ENCODE results near the gene MAD1L1.

The MAD1L1 gene

DNA sequence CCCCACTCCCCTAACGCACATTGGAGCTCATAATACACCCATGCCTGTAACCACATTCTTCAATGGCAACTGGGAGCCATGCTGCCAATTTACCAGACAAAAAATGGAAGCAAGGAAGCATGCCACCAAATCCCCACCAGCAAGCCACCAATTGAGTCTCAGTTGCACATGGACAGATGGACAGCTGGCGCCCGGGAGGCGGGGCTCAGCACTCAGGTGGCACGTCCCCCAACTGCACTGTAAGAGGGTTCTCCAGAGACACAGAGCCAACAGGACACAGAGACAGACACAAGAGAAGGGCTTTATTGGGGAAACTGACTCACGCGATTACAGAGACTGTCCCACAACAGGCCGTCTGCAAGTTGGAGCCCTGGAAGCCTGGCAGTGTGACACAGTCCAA is 2.5 kb downstream of the MAD1L1 start:
- Histone ChIP-seq H3K9me2 (replicated peaks; ENCODE audit: control insufficient read depth, low read length) (no peaks in the 10 kb centered on the region), H3K4me3 (ENCODE audit: low read length) (no peak overlapping the region), H3K4me2 (ENCODE audit: low read length) (peak overlapping the region; percentile 75; the same call in 1 of the 2 replicates), H3K4me1 (ENCODE audit: control insufficient read depth, low read length) (peaks cover 29% of the 10 kb centered on the region), H3K27me3 (ENCODE audit: control insufficient read depth, low read length) (no peaks in the 10 kb centered on the region), H3K27ac (ENCODE audit: low read depth, low read length) (no peak overlapping the region), H4K20me1 (ENCODE audit: control insufficient read depth, insufficient read depth, low read depth, low read length) (peaks cover 24% of the 10 kb centered on the region), H3K79me2 (ENCODE audit: control insufficient read depth, low read length) (peaks cover 90% of the 10 kb centered on the region), H3F3A (ENCODE audit: control insufficient read depth, insufficient read depth) (peaks cover 15% of the 10 kb centered on the region), H3K36me3 (ENCODE audit: control insufficient read depth, low read length) (peaks cover 77% of the 10 kb centered on the region), H3K9me3 (ENCODE audit: control insufficient read depth, insufficient read depth, low read length) (no peaks in the 10 kb centered on the region)
- TF ChIP-seq, protein P1, sequence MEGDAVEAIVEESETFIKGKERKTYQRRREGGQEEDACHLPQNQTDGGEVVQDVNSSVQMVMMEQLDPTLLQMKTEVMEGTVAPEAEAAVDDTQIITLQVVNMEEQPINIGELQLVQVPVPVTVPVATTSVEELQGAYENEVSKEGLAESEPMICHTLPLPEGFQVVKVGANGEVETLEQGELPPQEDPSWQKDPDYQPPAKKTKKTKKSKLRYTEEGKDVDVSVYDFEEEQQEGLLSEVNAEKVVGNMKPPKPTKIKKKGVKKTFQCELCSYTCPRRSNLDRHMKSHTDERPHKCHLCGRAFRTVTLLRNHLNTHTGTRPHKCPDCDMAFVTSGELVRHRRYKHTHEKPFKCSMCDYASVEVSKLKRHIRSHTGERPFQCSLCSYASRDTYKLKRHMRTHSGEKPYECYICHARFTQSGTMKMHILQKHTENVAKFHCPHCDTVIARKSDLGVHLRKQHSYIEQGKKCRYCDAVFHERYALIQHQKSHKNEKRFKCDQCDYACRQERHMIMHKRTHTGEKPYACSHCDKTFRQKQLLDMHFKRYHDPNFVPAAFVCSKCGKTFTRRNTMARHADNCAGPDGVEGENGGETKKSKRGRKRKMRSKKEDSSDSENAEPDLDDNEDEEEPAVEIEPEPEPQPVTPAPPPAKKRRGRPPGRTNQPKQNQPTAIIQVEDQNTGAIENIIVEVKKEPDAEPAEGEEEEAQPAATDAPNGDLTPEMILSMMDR (IDR thresholded peaks at IDR 0.05; ENCODE audit: low read depth, low read length, poor library complexity, severe bottlenecking) = no peak
- no peak for TF ChIP-seq EZH2phosphoT487 (IDR thresholded peaks at IDR 0.05; ENCODE audit: borderline replicate concordance, low read length)

DNA sequence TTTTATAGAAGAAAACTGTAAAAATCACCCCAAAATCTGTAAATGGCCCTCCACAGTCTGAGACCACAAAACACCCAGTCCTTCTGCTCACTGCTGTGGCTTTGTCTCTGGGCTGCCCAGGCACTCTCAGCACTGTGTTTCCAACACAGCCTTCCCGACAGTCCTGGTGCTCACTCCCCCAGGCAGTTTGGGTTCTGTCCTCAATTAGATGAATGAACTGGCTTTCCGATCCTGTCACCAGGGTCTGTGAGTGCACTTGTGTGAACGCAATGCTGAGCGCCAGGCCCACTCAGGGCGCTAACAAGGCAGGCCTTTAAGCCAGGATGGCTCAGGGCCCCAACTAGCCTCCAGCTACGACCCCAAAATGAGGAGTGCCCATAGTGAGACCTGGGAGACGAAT is 3.3 kb downstream of the MAD1L1 start:
- Histone ChIP-seq H3K36me3 (ENCODE audit: control insufficient read depth, low read length) (peaks cover 77% of the 10 kb centered on the region), H3K9me2 (replicated peaks; ENCODE audit: control insufficient read depth, low read length) (no peaks in the 10 kb centered on the region), H4K20me1 (ENCODE audit: control insufficient read depth, insufficient read depth, low read depth, low read length) (peaks cover 24% of the 10 kb centered on the region), H3K4me2 (ENCODE audit: low read length) (no peak overlapping the region), H3F3A (ENCODE audit: control insufficient read depth, insufficient read depth) (peaks cover 7% of the 10 kb centered on the region), H3K4me3 (ENCODE audit: low read length) (no peak overlapping the region), H3K4me1 (ENCODE audit: control insufficient read depth, low read length) (peaks cover 22% of the 10 kb centered on the region), H3K9me3 (ENCODE audit: control insufficient read depth, insufficient read depth, low read length) (no peaks in the 10 kb centered on the region), H3K27ac (ENCODE audit: low read depth, low read length) (no peak overlapping the region), H3K79me2 (ENCODE audit: control insufficient read depth, low read length) (peaks cover 90% of the 10 kb centered on the region), H3K27me3 (ENCODE audit: control insufficient read depth, low read length) (no peaks in the 10 kb centered on the region)
- TF ChIP-seq EZH2phosphoT487 (IDR thresholded peaks at IDR 0.05; ENCODE audit: borderline replicate concordance, low read length) = no peak
- TF ChIP-seq, protein P1 (IDR thresholded peaks at IDR 0.05; ENCODE audit: low read depth, low read length, poor library complexity, severe bottlenecking) = no peak

DNA sequence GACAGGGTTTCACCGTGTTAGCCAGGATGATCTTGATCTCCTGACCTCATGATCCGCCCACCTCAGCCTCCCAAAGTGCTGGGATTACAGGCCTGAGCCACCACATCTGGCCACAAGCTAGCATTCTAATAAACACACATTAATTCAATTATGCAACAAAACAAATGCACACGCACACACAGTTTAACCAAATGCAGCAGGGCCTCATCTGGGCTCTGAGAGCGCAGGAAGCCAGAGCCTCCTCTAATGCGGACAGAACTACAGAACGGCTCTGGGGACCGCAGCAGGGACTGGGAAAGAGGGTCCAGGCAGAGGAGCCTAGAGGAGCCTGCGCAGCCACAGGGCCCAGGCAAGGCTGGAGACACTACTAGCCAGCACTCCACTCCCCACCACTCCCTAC is 3.8 kb downstream of the MAD1L1 start:
- no peaks in the 10 kb centered on the region for H3K27me3 ChIP-seq (ENCODE audit: control insufficient read depth, low read length)
- H3F3A ChIP-seq (ENCODE audit: control insufficient read depth, insufficient read depth) = peaks cover 2% of the 10 kb centered on the region
- peaks cover 91% of the 10 kb centered on the region for H3K79me2 ChIP-seq (ENCODE audit: control insufficient read depth, low read length)
- no peak overlapping the region for H3K4me3 ChIP-seq (ENCODE audit: low read length)
- H3K9me2 ChIP-seq (replicated peaks; ENCODE audit: control insufficient read depth, low read length) = no peaks in the 10 kb centered on the region
- no peak for TF ChIP-seq EZH2phosphoT487 (IDR thresholded peaks at IDR 0.05; ENCODE audit: borderline replicate concordance, low read length)
- TF ChIP-seq, protein P1 (IDR thresholded peaks at IDR 0.05; ENCODE audit: low read depth, low read length, poor library complexity, severe bottlenecking) = no peak
- peaks cover 21% of the 10 kb centered on the region for H3K4me1 ChIP-seq (ENCODE audit: control insufficient read depth, low read length)
- no peak overlapping the region for H3K4me2 ChIP-seq (ENCODE audit: low read length)
- peaks cover 78% of the 10 kb centered on the region for H3K36me3 ChIP-seq (ENCODE audit: control insufficient read depth, low read length)
- H3K9me3 ChIP-seq (ENCODE audit: control insufficient read depth, insufficient read depth, low read length) = no peaks in the 10 kb centered on the region
- H3K27ac ChIP-seq (ENCODE audit: low read depth, low read length) = no peak overlapping the region
- peaks cover 24% of the 10 kb centered on the region for H4K20me1 ChIP-seq (ENCODE audit: control insufficient read depth, insufficient read depth, low read depth, low read length)
